Measurements from ENCODE around the gene DUSP22. TPM values are rescaled to one million over a fixed set of nuclear protein-coding genes. Genes with fewer than 3 reads are reported as not detected.

The DUSP22 gene
- total RNA-seq, 1 experiment from 2014 or later: 25.0 TPM

DNA sequence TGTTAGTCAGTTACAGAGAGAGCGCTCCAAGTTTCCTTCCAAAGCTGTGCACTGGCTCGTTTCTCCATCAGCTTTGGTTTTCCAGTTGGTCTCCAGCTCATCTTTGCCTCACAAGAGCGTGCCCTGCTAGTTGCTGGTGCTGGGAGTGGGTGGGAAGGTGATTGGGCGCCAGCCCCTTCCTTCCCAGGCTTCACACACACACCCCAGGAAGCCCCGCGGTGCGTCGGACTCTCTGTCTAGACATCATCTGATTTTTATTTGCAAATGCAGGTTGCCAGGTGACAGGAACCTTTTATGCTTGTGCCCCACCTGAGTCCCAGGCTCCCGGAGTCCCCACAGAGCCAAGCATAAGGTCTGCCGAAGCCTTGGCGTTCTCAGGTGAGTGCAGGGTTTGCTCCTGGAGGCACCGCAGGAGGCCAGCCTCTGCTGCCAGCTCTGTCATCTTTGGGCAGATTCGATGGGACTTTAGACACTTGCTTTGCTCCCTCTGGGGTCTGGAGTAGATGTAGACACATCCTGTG lies 106.3 kb downstream of the DUSP22 start:
- DNase-seq: no peak
- Histone ChIP-seq H4K20me1 (ENCODE audit: control insufficient read depth, insufficient read depth, insufficient read length) (no peaks in the 10 kb centered on the region), H4K5ac (ENCODE audit: insufficient read length, low read depth, low read length) (no peak overlapping the region), H3K27ac (ENCODE audit: insufficient read length, low read depth, low read length) (no peak overlapping the region), H3K9me3 (ENCODE audit: control insufficient read depth, low read depth, low read length) (no peaks in the 10 kb centered on the region), H2BK120ac (ENCODE audit: low read depth, low read length, poor library complexity, severe bottlenecking) (no peak overlapping the region), H2BK15ac (ENCODE audit: low read depth, low read length) (no peak overlapping the region), H3K23me2 (ENCODE audit: insufficient read length, low read depth, low read length, poor library complexity, severe bottlenecking) (no peaks in the 10 kb centered on the region), H3K14ac (ENCODE audit: insufficient read depth, low read length) (no peak overlapping the region), H3T11ph (ENCODE audit: low read length) (no peak overlapping the region), H3K4me2 (ENCODE audit: insufficient read depth, insufficient read length, low read length) (no peak overlapping the region), H3K23ac (ENCODE audit: insufficient read length, low read depth, low read length) (no peak overlapping the region), H3K56ac (ENCODE audit: insufficient read length, low read depth, low read length) (no peak overlapping the region), H4K91ac (ENCODE audit: insufficient read length, low read depth, low read length) (no peak overlapping the region), H3K18ac (ENCODE audit: insufficient read length, low read depth, low read length) (no peak overlapping the region), H2AFZ (ENCODE audit: low read length) (no peak overlapping the region), H3K4me1 (ENCODE audit: insufficient read depth, low read length) (no peaks in the 10 kb centered on the region), H3K9ac (ENCODE audit: extremely low read depth, insufficient read length, low read length) (no peak overlapping the region), H3K79me2 (ENCODE audit: insufficient read depth, low read length) (no peaks in the 10 kb centered on the region), H3K4ac (ENCODE audit: low read depth, low read length) (no peak overlapping the region), H4K8ac (replicated peaks; ENCODE audit: insufficient read length, low read depth, low read length) (no peak overlapping the region), H2BK5ac (ENCODE audit: insufficient read length, low read length) (no peak overlapping the region), H2BK12ac (ENCODE audit: insufficient read length, low read depth, low read length) (no peak overlapping the region), H2BK20ac (ENCODE audit: low read depth, low read length, poor library complexity, severe bottlenecking) (no peak overlapping the region), H3K27me3 (ENCODE audit: insufficient read depth, low read length) (peaks cover 14% of the 10 kb centered on the region; the same call in 1 of the 2 replicates), H3K79me1 (ENCODE audit: insufficient read depth, low read depth, low read length, poor library complexity, severe bottlenecking) (no peaks in the 10 kb centered on the region), H2AK5ac (ENCODE audit: insufficient read length, low read length) (no peak overlapping the region)
- Mint-ChIP-seq H3K36me3 (ENCODE audit: insufficient read depth in 1 of 3, low read depth in 3 of 3) (no peaks in the 10 kb centered on the region; a peak in 2 of 7 replicates), H3K4me3 (no peak overlapping the region), H3K4me1 (peaks cover 5% of the 10 kb centered on the region in 2 experiments), H3K9me3 (peaks cover 2 to 3% of the 10 kb centered on the region in 2 experiments; a peak in 4 of 5 replicates), H3K27ac (no peak overlapping the region), H3K27me3 (ENCODE audit: low read depth) (peaks cover 53% of the 10 kb centered on the region)
- TF ChIP-seq, protein P1, sequence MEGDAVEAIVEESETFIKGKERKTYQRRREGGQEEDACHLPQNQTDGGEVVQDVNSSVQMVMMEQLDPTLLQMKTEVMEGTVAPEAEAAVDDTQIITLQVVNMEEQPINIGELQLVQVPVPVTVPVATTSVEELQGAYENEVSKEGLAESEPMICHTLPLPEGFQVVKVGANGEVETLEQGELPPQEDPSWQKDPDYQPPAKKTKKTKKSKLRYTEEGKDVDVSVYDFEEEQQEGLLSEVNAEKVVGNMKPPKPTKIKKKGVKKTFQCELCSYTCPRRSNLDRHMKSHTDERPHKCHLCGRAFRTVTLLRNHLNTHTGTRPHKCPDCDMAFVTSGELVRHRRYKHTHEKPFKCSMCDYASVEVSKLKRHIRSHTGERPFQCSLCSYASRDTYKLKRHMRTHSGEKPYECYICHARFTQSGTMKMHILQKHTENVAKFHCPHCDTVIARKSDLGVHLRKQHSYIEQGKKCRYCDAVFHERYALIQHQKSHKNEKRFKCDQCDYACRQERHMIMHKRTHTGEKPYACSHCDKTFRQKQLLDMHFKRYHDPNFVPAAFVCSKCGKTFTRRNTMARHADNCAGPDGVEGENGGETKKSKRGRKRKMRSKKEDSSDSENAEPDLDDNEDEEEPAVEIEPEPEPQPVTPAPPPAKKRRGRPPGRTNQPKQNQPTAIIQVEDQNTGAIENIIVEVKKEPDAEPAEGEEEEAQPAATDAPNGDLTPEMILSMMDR (conservative IDR thresholded peaks at IDR 0.05): no peak
- WGBS (ENCODE audit: extremely low coverage, insufficient read length, low lambda C conversion rate): no CpG with 5 or more reads among the region's 13 CpGs

Data from H9 (cell line).